K562 (cell line): ENCODE measurements around the gene HMCES. TPM values are rescaled to one million over a fixed set of nuclear protein-coding genes. Genes with fewer than 3 reads are reported as not detected.

ENCODE experiments used
- ASH1L ChIP-seq: fragments of 450-650 bp; IDR thresholded peaks from 2 replicates; pipeline ENCODE4 v1.6.1; 2018; ENCODE audit warnings: borderline replicate concordance, mild to moderate bottlenecking, low read depth; ENCODE audit not compliant: partially characterized antibody
- BACH1 ChIP-seq: fragments of 200-800 bp; sonication (Bioruptor generic); IDR thresholded peaks from 2 replicates; pipeline ENCODE4 v1.6.1; 2016; ENCODE audit warnings: missing genetic modification characterization, missing compliant biosample characterization
- CBX5 ChIP-seq: IDR thresholded peaks from 2 replicates; pipeline ENCODE4 v1.6.1; 2014; ENCODE audit warnings: low read depth, borderline replicate concordance
- EGR1 ChIP-seq: fragments of 450-650 bp; conservative IDR thresholded peaks from 2 replicates; pipeline ENCODE4 v1.6.1; 2017; ENCODE audit warnings: mild to moderate bottlenecking
- FOXJ2 ChIP-seq: fragments of 200-800 bp; sonication (Bioruptor generic); IDR thresholded peaks from 2 replicates; pipeline ENCODE4 v1.6.1; 2016; ENCODE audit warnings: missing genetic modification characterization, missing compliant biosample characterization
- FOXK2 ChIP-seq, 2 experiments: fragments of 450-650 bp; IDR thresholded peaks in 1 of 2; conservative IDR thresholded peaks in 1 of 2; 2 replicates each; pipeline ENCODE4 v1.6.1; 2016; ENCODE audit warnings: low read depth in 2 of 2, mild to moderate bottlenecking in 1 of 2
- HIVEP1 ChIP-seq: fragments of 250-450 bp; sonication (Bioruptor Pico); IDR thresholded peaks from 2 replicates; pipeline ENCODE4 v1.4.0; 2020; ENCODE audit warnings: mild to moderate bottlenecking
- HLTF ChIP-seq: fragments of 450-650 bp; IDR thresholded peaks from 2 replicates; pipeline ENCODE4 v1.6.1; 2016
- NCOA4 ChIP-seq: fragments of 450-650 bp; IDR thresholded peaks from 2 replicates; pipeline ENCODE4 v1.6.1; 2018; ENCODE audit warnings: mild to moderate bottlenecking; ENCODE audit not compliant: partially characterized antibody
- NEUROD1 ChIP-seq: fragments of 150-350 bp; IDR thresholded peaks from 2 replicates; pipeline ENCODE4 v1.6.1; 2014; ENCODE audit warnings: borderline replicate concordance, low read length, low read depth; ENCODE audit not compliant: partially characterized antibody
- NFE2 ChIP-seq: IDR thresholded peaks from 2 replicates; pipeline ENCODE4 v1.6.1; 2014; ENCODE audit warnings: antibody characterized with exemption, low read depth
- NONO ChIP-seq, 2 experiments: fragments of 200-400 bp in 1 of 2; fragments of 450-650 bp in 1 of 2; formaldehyde crosslinking in 1 of 2; IDR thresholded peaks; 2 replicates each; pipeline ENCODE4 v1.6.1; 2017; ENCODE audit warnings: low read depth in 2 of 2, mild to moderate bottlenecking in 2 of 2, moderate library complexity in 2 of 2, low read length in 1 of 2
- NR3C1 ChIP-seq: sonication (generic); formaldehyde crosslinking; IDR thresholded peaks from 2 replicates; pipeline ENCODE4 v1.8.1; 2022; ENCODE audit warnings: missing genetic modification reagents
- STAT5B ChIP-seq: fragments of 250-450 bp; sonication (Bioruptor Pico); IDR thresholded peaks from 2 replicates; pipeline ENCODE4 v1.8.0; 2021; ENCODE audit warnings: mild to moderate bottlenecking, inconsistent platforms
- TCF15 ChIP-seq: fragments of 250-450 bp; sonication (Bioruptor Pico); IDR thresholded peaks from 2 replicates; pipeline ENCODE4 v1.8.0; 2022; ENCODE audit warnings: moderate library complexity, mild to moderate bottlenecking, inconsistent platforms
- ZFP30 ChIP-seq: fragments of 250-450 bp; sonication (Bioruptor Pico); IDR thresholded peaks from 2 replicates; pipeline ENCODE4 v1.8.0; 2022; ENCODE audit warnings: moderate library complexity, mild to moderate bottlenecking, inconsistent platforms, borderline replicate concordance
- ZNF121 ChIP-seq: sonication (generic); formaldehyde crosslinking; conservative IDR thresholded peaks from 2 replicates; pipeline ENCODE4 v1.8.0; 2022; ENCODE audit warnings: missing genetic modification reagents
- ZNF124 ChIP-seq: sonication (generic); formaldehyde crosslinking; IDR thresholded peaks from 2 replicates; pipeline ENCODE4 v1.8.1; 2022; ENCODE audit warnings: missing genetic modification reagents
- ZNF282 ChIP-seq: sonication (generic); formaldehyde crosslinking; IDR thresholded peaks from 2 replicates; pipeline ENCODE4 v1.8.1; 2023; ENCODE audit warnings: missing genetic modification reagents
- ZNF449 ChIP-seq: fragments of 250-450 bp; sonication (Bioruptor Pico); IDR thresholded peaks from 2 replicates; pipeline ENCODE4 v1.8.0; 2022; ENCODE audit warnings: moderate library complexity, mild to moderate bottlenecking, inconsistent platforms
- polyA plus RNA-seq, 8 experiments: library from polyadenylated mRNA; depleted of rRNA in 4 of 8; stranded (reverse) in 5 of 8; unstranded in 3 of 8; fragments of >200 nt; fragmentation: Nextera tagmentation in 2 of 8; fragmentation: Illumina TruSeq in 1 of 8; extraction: Ambion mirVana in 2 of 8; extraction: Trizol in 1 of 8; gene quantifications; 2 replicates each; pipeline versions ENCODE4 v1.2.1 to v1.2.3, GENCODE V29; 2011 to 2014; ENCODE audit warnings: inconsistent platforms in 1 of 8, missing spikeins in 1 of 8
- total RNA-seq, 7 experiments: library from RNA; depleted of rRNA in 6 of 7; stranded (reverse); fragments of >200 nt in 6 of 7; fragmentation: Illumina TruSeq in 2 of 7; extraction: Trizol in 2 of 7; gene quantifications; 2 replicates each; pipeline versions ENCODE4 v1.2.1 to v1.2.3, GENCODE V29; 2011 to 2021; ENCODE audit warnings: low replicate concordance in 1 of 7
- TF ChIP-seq, protein P1 (sequence below): fragments of 450-650 bp; IDR thresholded peaks from one replicate; pipeline ENCODE4 v1.6.1; 2018; ENCODE audit warnings: mild to moderate bottlenecking, moderate library complexity; ENCODE audit not compliant: partially characterized antibody
- TF ChIP-seq, protein P2 (sequence below): sonication (generic); formaldehyde crosslinking; IDR thresholded peaks from 2 replicates; pipeline ENCODE4 v1.8.0; 2023; ENCODE audit warnings: mild to moderate bottlenecking, missing genetic modification reagents
- TF ChIP-seq, protein P3 (sequence below), 2 experiments: IDR thresholded peaks; 2 replicates each; pipeline ENCODE4 v1.6.1; 2011; ENCODE audit warnings: borderline replicate concordance in 1 of 2, control low read depth in 1 of 2, low read depth in 1 of 2, low read length in 1 of 2, mild to moderate bottlenecking in 1 of 2, mixed read lengths in 1 of 2, moderate library complexity in 1 of 2; ENCODE audit not compliant: insufficient read depth in 1 of 2, insufficient read length in 1 of 2, poor library complexity in 1 of 2, severe bottlenecking in 1 of 2; ENCODE audit errors: extremely low read depth in 1 of 2

HMCES gene
- total and polyA plus RNA-seq, 9 of the 15 experiments (the other 6 are each of a cell fraction or from before 2014, with no cell fraction given): 18.8 to 45.3 (median 24.8) TPM

GRCh38 chr3:129238945-129239705 lies 39.5 kb upstream of the HMCES start (continued):
- TF ChIP-seq ZNF449 (CRISPR knock-in tag) (no peak), ZNF121 (CRISPR knock-in tag) (peak; percentile 99), FOXJ2 (tag) (no peak), EGR1 (no peak), ASH1L (no peak), NCOA4 (no peak), ZNF282 (CRISPR knock-in tag) (no peak), BACH1 (tag) (no peak), ZNF124 (CRISPR knock-in tag) (no peak), CBX5 (no peak), NONO (IDR thresholded peaks at IDR 0.05; ENCODE audit: low read depth in 2 of 2, low read length in 1 of 2) (no peak), NFE2 (0 out of 2 replicates have a peak, but pooled peaks have one; percentile 10), NEUROD1 (no peak), HIVEP1 (CRISPR knock-in tag) (no peak), NR3C1 (CRISPR knock-in tag) (no peak), HLTF (no peak), ZFP30 (no peak), TCF15 (CRISPR knock-in tag) (no peak), STAT5B (CRISPR knock-in tag) (no peak), FOXK2 (conservative IDR thresholded peaks at IDR 0.05 in 1 of 2, IDR thresholded peaks at IDR 0.05 in 1 of 2; ENCODE audit: low read depth in 2 of 2) (no peak)
- TF ChIP-seq, protein P1, sequence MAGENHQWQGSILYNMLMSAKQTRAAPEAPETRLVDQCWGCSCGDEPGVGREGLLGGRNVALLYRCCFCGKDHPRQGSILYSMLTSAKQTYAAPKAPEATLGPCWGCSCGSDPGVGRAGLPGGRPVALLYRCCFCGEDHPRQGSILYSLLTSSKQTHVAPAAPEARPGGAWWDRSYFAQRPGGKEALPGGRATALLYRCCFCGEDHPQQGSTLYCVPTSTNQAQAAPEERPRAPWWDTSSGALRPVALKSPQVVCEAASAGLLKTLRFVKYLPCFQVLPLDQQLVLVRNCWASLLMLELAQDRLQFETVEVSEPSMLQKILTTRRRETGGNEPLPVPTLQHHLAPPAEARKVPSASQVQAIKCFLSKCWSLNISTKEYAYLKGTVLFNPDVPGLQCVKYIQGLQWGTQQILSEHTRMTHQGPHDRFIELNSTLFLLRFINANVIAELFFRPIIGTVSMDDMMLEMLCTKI: no peak
- TF ChIP-seq, protein P2, sequence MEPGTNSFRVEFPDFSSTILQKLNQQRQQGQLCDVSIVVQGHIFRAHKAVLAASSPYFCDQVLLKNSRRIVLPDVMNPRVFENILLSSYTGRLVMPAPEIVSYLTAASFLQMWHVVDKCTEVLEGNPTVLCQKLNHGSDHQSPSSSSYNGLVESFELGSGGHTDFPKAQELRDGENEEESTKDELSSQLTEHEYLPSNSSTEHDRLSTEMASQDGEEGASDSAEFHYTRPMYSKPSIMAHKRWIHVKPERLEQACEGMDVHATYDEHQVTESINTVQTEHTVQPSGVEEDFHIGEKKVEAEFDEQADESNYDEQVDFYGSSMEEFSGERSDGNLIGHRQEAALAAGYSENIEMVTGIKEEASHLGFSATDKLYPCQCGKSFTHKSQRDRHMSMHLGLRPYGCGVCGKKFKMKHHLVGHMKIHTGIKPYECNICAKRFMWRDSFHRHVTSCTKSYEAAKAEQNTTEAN (CRISPR knock-in tag): no peak
- TF ChIP-seq, protein P3, sequence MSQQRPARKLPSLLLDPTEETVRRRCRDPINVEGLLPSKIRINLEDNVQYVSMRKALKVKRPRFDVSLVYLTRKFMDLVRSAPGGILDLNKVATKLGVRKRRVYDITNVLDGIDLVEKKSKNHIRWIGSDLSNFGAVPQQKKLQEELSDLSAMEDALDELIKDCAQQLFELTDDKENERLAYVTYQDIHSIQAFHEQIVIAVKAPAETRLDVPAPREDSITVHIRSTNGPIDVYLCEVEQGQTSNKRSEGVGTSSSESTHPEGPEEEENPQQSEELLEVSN (IDR thresholded peaks at IDR 0.05; ENCODE audit: borderline replicate concordance in 1 of 2, extremely low read depth in 1 of 2, insufficient read depth in 1 of 2, insufficient read length in 1 of 2, low read depth in 1 of 2, low read length in 1 of 2, poor library complexity in 1 of 2, severe bottlenecking in 1 of 2): no peak
